DMS114 treated with DMSO at 0.1 percent for 48 hours (cell line): Measurements from ENCODE around the gene FUT6.
A peak's percentile ranks its signal among the peaks of the same experiment; 100 is the strongest.

Source experiments
- DNase-seq: peaks from one replicate; lab custom pipeline; 2025; ENCODE audit not compliant: unreplicated experiment; lab: John Stamatoyannopoulos, UW

The FUT6 gene

DNA sequence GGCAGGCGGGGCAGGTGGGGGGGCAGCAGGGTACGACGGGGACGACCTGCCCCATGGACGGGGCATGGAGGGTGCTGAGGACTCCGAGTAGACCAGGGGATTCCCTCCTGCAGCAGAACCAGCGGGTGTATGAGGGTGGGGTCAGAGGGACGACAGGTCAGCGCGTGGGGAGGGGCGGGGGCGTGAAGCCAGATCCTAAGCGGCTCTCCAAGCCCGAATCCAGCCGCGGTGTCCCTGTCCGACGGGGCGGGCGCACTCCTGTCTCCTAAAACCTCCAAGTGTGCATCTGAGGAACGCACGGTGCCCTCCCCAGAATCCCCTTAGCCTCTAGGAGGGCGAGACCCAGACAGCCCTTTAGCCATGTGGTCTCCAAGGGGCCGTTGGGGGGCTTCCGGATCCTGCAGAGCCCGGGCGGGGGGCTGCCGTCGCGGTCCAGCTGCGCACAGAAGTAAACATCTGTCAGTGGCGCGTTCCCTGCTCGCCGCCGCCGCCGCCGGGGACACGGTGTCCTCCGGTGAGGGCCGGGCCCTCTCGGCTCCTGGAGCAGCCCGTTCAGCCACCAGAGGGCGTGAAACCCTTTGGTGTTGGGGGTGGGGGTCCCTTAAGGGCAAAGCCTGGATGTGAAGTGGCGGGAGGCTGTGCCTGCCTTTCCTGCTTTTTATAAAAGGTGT, 33.9 kb downstream of the FUT6 start:
- peak; percentile 36 for DNase-seq

DNA sequence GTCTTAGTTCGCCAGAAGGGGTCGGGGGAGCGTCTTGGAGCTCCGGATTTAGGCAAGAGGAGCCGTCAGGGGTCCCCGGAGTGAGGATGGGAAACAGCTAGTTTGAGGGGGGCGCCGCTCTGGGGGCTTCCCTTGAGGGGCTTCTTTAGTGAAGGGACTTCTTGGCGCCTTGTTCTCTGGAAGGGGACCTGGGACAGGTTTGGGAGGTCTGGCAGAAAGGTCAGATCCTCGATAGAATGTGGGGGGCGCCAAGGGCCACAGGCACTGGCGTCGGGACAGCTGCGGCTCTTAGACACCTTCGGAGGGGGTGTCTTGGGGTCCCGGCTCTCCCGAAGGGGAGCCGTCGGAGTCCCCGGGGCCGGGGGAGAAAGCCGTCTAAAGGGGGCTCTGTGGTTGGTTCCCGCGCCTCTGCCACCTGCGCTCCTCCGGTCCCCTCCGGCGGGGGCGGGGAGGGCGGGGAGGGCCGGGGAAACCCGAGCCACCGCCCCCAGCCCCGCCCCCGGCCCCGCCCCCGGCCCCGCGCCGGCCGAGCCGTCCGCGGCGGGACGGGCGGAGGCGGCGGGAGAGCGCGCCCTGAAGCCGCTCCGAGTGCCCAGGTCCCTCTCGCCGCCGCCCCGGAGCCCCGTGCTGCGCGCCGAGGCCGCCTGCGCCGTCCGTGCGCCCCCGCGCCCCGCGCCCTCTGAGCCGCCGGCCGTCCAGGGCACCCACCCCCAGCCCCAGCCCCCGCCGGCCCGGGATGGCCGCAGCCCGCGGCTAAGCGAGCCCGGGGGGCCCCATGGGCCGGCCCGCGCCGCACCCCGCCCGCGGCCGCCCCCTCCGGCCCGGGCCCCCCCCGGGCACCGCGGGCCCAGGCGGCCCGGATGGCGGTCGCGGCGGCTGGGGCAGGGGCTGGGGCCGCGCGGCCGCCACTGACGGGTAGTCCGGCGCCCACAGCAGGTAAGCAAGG, 34.7 kb downstream of the FUT6 start, which contains the start of gene NRTN:
Gene NRTN, plus strand, starts transcription at position 552 of the 946 bp plus-strand sequence. CDS start 19,099 bp downstream, outside the sequence.
- no peak for DNase-seq

DNA sequence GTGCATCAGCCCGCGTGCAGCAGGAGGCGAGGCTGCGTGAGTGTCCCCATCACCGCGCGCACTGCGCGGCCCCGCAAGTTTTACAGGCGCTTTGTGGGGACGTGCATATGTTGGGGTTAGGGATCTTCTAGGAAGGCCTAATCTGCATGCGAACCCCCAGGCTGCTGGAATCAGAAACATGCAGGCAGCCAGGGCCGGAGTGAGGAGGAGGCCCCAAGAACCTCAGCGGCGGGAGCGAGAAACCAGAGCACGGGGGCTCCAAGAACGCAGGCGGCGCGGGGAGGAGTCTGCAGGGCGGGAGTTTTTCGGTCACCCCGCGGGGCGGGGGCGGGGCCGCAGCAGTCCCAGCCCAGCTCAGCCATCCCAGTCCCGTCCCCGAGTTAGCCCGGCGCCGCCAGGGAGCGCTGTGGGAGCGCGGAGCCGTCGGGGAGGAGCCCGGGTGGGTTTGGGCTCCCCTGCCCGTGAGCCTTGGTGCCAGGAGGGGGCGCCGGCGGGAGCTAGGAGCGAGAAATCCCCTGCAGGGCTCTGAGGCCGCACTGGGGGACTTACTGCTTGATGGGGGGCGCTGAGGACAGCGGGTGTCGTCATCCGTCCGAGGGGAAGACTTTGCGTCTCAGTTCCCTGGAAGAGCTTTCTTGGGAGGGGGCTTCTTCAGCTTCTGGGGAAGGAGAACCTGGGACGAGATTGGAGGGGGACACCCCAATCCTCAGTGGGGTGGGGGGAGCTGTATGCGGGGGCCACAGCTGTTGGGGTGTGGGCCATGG, 35.6 kb downstream of the FUT6 start:
- peak; percentile 72 for DNase-seq

GRCh38 chr19:5803441-5803751, 36.1 kb downstream of the FUT6 start:
- no peak for DNase-seq

DNA sequence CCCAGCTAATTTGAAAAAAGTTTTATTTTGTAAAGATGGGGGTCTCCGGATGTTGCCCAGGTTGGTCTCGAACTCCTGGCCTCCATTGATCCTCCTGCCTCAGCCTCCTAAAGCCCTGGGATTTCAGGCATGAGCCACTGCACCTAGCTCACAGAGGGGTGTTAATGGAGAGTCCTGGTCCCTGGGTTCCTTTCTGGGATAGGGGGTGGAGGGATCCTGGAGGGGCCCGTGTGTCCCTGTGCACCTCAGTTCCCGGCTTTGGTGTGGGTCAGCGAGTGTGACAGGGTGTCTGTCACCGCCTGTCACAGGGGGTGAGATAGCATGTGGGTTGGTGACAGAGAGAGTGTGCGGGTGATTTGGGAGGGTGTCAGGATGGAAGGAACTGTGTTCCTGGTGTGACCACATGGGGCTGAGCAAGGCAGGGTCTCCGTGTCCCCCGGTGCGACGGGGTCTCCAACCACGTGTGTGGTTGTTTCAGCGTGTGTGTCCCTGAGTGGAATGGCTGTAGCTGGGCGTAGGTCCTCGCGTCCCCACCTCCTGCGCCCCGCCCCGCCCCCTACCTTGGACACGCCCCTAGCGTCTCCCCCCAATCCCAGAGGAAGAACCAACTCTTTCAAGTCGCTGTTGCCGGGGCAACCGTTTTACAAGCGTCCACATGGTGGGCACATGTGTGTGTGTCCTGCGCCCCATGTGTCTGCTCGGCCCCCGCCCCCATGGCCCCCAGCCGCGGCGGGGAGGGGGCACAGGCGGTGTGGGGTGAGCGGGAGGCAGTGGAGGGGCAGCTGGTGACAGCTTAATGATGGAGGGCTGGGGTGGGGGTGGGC, 37.5 kb downstream of the FUT6 start:
- no peak for DNase-seq

GRCh38 chr19:5800361-5801270, 38.9 kb downstream of the FUT6 start:
- DNase-seq, result no peak

- DNase-seq, result no peak
Observed at GRCh38 chr19:5799247-5800241, 40.0 kb downstream of the FUT6 start.

DNA sequence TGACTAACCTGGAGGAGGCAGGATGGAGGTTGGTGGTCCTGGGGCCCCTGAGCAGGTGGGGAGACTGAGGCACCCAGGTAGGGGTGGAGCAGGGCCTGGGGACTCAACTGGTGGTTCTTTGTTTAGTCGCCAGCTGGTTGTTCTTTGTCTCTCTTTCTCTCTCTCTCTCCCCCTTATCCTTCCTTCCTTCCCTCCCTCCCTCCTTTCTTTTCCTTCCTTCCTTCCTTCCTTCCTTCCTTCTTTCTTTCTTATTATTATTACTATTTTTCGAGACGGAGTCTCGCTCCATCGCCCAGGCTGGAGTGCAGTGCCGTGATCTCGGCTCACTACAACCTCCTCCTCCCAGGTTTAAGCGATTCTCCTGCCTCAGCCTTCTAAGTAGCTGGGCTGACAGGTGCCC, 41.3 kb downstream of the FUT6 start:
- no peak for DNase-seq

GRCh38 chr19:5795382-5795919, 44.1 kb downstream of the FUT6 start:
- no peak for DNase-seq

DNA sequence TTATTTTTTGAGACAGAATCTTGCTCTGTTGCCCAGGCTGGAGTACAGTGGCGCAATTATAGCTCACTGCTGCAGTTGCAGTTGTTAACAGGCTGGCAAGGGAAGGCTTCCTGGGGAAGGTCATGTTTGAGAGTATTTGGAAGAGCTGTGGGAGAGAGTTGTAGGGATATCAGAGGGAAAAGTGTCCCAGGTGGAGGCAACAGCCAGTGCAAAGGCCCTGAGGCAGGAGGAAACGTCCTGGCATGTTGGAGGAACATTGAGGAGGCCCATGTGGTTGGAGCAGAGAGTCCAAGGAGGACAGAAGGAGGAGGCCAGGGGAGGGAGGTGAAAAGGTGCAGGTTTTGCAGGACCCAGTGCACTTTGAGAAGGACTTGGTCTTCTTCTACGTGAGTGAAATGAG, 46.3 kb downstream of the FUT6 start:
- no peak for DNase-seq

DNA sequence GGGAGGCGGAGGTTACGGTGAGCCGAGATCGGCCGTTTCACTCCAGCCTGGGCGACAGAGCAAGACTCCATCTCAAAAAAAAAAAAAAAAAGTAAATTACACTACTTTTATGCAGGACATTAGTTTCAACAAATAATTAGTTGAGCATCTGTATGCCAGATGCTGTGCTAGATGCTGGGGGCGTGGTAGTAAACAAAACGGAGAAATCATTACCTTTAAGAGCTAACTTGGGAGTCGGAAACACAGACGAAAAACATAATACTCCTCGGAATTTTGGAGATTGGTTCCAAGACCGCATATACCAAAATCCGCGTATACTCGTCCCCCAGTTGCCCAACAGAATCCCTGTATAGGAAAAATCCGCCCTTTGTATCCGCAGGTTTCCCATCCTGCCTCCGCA, 47.3 kb downstream of the FUT6 start:
- DNase-seq, result no peak

DNA sequence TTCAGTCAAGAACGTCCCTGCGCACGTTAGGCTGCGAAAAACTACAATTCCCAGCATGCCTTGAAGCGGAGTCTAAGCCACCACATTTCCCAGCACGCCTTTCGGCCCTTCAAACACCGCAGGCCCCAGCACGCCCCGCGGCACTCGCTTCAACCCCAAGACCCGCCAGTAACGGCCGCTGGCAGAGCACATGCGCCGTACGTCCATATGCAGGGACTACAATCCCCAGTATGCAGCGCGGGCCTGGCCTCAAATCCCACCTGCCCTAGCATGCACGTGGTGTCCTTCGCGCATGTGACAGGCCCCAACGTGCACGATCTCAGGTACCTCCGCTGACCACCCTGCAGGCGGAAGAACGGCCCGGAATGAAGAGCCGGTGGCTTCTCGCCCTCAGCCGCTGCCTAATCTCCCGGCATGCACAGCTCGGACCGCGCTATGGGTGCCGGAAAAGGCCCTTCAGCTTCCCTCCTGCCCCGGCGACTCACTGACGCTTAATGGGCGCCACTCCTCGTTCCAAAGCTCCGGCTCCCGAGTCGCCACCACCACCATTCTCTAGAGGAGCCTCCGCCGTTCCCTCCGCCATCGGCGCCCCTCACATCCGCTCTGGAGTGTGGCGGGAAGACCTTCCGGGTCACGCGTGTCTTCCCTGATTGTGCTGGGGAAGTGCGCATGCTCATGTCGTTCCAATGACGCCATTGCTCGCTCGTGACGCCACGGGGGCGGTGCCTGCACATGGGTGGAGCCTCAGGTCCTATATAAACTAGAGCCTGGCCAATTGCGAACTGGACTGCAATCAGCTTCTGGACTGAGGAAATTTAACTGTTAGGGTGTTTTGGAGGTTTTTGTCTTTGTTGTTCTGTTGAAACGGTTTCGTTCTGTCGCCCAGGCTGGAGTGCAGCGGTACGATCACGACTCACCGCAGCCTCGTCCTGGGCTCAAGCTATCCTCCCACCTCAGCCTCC, 48.7 kb downstream of the FUT6 start, which contains the start of gene DUS3L:
Gene DUS3L, minus strand, starts transcription at position 605 of the 962 bp plus-strand sequence. Its CDS starts 22 bp downstream, at position 583.
- DNase-seq, result peak; percentile 89

- no peak for DNase-seq
Observed at GRCh38 chr19:5789886-5790558, 49.5 kb downstream of the FUT6 start.

DNA sequence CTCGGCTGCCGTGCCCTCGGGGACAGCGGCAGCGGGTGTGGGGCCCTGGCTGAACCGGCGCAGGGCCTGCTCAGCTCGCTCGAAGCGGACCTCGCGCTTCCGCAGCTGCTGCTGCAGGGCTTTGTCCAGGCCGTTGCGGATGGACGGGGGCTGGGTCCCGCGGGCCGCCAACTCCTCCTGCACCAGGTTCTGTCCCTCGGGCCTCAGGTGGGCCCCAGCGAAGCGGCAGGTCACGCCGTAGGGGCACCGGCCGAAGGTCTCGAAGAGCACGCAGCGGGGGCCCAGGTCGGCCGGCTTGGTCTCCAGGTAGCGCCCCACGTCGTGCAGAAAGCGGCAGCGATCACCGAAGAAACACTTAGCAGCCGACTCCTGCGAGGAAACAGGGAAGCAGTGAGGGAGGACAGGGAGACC, 50.1 kb downstream of the FUT6 start:
- DNase-seq, result no peak

DNA sequence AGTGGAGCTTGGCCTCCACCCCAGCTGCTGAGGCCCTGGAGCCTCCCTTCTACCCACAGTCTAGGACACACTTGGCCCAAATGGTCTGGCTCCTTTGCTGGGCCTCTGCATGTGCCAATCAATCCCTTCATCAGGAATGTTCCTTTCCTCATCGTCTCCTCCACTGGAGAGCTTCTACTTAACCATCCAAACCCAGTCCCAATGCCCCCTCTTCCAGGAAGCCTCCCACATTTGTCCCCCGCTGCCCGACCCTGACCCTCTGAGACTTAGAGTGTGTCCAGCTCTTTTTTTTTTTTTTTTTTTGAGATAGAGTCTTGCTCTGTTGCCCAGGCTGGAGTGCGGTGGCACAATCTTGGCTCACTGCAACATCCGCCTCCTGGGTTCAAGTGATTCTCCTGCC, 51.1 kb downstream of the FUT6 start:
- no peak for DNase-seq

DNA sequence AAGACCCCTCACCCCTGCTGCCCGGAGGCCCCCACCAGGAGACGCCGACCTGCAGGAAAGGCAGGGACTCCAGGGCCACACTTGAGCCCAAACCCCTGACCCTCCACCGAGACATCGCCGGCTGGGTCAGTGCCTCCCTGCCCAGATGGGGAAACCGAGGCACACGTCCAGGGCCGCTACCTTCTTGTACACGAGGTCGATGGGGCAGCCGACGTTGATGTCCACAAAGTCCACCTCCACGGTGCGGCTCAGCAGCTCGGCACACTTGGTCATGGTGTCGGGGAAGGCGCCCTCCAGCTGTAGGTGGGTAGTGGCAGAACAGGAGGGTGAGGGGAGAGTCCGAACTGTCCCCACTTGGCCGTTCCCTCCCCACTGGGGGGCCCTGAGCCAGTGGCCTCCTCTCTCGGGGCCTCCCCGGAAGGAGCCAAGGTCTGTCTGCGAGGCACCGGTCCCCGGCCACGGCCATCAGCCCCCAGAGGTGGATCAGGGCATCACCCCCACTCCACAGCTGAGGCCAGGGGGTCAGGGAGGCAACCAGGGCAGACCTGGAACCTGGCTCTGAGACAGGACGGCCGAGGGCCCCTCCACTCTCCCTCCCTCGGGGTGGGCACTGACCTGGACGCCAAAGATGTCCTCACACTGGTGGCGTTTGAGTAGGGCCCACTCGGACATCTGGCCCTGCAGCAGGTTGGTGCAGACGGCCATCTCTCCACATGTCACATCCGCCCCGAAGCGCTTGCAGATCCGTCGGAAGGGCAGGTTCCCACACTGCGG, 51.9 kb downstream of the FUT6 start:
- no peak for DNase-seq
